Middle frontal gyrus (tissue), 1 donor: Measurements from ENCODE around the gene DPT.

Experiments
- DNase-seq: peaks from one replicate; pipeline ENCODE4 v3.0.0-alpha.2; 2015; ENCODE audit warnings: low spot score; ENCODE audit errors: extremely low spot score

DPT gene

DNA sequence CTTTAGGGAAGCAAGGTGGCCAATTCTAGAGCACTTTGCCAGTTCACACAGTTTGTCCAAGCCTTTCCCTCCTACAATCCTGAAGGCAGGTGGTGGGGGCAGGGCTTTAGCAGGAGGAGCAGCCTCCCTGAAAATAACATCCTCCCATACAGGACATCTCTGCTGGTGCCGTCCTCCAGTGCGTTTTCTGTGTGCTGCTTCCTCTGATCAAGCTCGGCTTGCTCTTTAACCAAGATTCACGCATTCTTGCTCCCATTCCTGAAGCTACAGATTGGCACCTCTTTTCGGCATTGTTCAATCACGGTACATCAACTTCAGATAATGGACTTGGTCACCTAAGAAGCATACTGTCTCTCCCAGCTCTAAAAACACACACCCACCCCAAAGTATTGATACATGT lies 7.5 kb upstream of the DPT start:
- no peak for DNase-seq

DNA sequence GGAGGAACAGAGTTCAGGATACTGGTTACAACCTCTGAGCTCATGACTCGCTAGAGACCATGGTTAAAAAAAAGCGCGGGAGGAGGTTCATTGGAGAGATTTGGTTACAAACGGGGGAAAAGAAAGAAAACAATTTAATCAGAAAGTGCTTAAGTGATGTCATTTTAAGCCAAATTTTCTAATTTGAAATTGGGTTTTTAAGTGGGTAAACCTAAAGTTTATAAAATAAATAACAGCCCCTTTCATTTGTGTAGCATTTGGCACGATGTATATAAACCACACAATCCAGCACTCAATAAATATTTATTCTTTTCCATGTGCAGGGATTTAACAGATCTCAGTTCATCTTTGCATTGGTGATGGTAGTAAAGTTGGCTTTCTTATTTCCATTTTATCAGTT lies 7.0 kb upstream of the DPT start:
- DNase-seq, result no peak

DNA sequence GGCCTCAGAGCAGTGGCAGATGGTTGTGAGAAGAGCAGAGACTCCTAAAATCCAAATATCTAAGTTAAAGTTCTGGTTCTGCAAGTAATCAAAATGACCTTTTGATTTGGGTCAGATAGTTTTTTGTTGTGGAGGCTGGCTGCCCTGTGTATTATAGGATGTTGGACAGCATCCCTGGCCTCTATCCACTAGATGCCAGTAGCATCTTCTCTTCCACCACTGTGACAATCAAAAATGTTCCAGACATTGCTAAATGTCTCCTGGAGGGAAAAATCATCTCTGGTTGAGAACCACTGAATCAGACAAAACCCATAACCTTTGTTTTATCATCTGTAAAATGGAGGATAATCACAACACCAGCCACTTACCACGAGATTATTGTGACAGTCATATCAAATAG lies 5.9 kb upstream of the DPT start:
- DNase-seq, result no peak

DNA sequence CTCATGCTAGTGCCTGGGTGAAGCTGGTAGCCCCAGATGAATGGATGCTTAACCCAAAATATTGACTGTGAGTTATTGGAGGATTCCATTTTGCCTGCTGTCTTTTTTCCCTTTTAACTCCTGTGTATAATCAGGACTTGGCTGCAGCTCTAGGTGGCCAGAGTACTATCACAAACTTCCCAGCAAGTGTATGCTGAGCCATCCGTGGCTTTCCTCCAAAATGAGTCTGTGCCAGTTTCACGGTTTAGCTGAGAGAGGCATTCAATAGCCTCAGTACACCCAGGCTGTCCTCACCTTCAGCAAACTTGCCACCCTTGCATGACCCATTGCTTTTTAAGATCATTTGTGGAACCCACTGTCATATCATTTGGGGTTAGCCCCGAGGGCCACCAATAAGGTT lies 5.3 kb upstream of the DPT start:
- DNase-seq, result no peak

DNA sequence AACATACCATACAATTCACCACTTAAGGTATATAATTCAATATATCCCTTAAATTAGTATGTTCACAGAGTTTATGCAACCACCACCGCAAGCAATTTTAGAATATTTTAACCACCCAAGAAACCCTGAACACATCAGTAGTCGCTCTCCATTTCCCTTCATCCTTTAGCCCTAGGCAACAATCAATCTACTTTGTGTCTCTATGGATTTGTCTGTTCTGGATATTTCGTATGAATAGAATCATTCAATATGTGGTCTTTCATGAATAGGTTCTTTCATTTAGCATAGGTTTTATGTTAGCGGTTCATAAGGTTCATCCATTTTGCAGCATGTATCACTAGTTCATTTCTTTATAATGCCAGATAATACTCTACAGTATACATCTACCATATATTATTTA lies 4.2 kb upstream of the DPT start:
- DNase-seq, result no peak

DNA sequence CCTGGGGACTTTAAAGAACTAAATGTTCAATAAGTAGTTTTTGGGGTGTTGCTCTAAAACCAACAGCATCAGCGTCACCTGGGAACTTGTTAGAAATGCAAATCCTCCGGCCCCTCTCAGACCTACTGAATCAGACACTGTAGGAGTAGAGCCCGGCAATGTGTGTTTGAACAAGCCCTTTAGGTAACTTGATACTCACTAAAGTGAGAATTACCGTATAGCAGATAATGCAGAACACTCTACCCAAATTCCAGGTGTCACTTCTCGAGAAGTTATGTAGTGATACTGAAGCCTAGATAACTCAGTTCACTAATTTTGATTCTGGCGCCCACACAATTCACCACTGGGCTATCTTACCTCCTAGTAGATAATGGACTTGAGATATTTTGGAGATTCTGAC lies 3.7 kb upstream of the DPT start:
- no peak for DNase-seq

DNA sequence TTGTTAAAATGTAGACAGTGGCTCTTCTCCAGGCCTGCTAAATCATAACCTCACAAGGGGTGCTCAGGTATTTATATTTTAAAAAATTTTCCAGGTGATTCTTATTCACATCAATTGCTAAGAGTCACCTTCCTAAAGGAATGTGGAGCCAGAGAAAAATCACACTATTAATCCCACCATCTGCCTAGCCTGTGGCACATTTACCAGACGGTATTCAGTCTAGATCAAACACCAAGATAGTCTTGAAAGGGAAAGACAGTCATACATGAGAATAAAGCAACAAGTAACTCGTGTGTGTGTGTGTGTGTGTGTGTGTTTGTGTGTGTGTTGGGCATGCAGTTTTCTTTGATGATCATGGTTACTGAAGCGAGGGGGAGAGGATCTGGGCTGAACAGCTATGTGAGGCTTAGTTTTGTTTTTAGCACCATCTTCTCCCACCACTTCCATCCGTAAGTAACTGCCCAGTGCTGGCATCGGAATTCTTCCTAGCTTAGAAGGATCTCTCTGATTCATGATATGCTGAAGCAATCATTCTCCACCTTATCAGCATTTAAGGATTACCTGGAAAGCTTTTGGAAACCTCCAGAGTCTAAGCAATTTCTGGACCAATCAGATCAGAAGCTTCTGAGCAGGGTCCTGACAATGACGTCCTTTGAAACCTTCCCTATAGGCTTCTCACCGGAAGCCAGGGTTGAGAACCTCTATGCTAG lies 2.4 kb upstream of the DPT start:
- no peak for DNase-seq

DNA sequence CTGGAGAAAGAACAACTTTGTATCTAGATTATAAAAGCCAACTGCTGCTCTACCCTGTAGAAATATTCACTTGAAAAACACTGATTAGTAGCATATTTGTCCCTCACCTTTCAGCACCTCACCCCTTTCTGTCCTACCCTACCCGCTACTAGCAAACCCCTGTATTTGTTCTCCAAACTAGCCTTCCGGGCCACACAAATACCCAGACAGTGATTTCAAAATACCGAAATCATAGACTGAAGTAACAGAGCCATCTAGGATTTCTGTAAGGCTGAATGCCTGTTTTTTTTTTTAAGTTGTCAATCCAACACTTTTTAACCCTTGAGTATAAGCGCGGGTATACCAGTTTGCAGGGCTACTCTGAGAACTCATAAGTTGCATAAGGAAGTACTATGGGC lies 398 bp upstream of the DPT start:
- DNase-seq, result no peak

DNA sequence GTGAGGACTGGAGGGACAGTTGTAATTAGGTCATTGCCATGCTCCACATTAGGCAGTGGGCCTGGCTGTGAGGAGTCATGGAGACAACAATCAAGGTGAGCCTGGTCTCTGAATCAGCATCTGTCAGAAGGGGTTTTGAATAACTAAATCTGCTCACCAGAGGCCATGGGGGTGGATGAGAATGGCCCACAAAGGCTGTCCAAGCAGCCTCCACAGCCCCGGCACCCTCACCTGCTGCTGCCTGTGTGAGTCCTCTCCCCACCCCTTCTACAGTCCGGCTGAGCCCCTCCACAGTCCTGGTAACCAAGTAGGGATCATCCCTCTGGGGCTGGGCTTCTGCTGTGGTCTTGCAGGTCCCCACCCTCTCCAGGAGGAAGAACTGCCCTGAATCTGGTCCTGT lies 2.3 kb downstream of the DPT start:
- no peak for DNase-seq

DNA sequence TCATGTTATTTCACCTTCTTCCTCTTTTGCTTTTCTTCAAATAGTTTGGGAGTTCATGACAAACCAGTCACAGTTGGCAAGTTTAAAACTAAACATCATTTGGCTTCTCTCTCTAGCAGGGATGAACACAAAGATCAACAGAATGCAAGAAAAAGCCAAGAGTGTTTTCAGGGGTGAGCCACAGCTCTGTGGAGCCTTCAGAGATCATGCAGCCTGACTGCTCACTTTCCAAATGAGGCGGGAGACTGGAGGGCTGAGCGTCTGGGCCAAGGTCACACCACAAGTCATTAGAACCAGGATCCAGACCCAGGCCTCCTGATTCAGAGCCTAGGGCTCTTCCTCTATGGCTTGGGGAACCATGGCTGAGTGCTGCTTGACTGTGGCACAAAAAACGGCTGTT lies 2.7 kb downstream of the DPT start:
- DNase-seq, result no peak

DNA sequence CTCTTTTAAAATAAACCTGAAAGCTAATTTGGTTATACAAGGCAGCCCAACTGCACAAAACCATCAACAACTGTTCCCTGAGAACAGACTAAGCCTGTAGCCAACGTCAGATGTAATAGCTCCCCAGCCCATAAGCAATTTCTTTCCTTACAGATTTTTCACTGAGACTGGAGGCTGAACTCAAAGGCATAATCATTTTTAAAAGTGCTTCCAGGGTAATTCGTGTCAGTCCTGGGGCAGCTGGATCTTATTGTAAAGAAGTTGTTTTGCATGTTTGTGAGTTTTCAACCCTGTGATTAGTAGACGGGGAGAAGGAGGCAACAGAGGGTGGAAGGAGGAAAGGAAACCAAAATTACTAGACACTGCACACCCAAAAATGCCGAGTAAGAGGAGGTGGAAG lies 3.2 kb downstream of the DPT start:
- DNase-seq, result no peak

DNA sequence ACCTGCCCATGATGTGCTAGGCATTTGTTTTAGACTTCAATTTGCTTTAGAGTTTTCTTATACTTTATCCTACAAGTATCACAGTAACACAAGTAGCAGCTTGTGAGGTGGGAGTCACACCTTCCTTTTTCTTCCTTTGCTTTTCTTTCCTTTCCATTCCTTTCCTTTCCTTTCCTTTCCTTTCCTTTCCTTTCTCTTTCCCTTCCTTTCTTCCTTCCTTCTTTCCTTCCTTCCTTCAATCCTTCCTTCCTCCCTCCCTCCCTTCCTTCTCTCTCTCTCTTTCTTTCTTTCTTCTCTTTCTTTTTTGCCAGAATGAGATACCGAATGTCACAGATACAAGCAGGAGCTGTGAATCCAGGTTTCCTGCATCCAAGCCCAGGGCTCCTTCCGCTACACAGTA lies 3.9 kb downstream of the DPT start:
- no peak for DNase-seq

DNA sequence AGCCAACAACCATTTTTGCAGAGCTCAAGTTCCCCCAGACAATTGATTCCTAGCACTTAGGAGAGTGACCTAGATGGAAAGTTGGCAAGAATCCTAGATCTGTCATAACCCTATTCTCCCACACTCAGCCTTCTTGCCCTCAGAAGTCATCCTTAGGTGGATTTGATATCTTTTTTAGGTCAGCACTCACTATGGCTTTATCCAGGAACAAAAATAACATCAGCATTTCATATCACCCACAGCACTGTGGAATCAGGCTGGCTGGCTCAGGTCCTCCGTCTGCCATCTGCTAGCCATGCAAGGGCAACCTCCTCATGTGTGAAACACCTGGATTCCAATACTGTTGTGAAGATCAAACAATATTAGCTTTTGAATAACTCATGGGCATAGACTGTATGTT lies 6.0 kb downstream of the DPT start:
- DNase-seq, result no peak

DNA sequence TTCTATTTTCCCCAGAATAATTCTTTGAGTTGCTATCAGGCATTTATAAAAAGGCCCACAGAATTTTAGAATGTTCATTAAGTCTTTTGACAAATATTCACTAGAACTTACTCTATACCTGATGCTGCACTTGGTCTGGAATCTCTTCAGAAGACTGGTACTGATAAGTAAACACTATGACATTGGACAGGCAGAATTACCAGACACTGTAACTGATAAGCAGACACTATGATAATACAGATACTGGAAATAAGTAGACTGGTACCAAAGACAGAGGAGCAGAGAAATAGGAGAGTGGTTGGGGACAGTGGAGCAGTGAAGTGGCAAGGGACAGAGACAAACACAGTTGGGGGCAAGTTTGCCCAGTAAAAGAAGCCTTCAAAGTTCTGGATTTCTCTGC lies 8.2 kb downstream of the DPT start:
- no peak for DNase-seq

DNA sequence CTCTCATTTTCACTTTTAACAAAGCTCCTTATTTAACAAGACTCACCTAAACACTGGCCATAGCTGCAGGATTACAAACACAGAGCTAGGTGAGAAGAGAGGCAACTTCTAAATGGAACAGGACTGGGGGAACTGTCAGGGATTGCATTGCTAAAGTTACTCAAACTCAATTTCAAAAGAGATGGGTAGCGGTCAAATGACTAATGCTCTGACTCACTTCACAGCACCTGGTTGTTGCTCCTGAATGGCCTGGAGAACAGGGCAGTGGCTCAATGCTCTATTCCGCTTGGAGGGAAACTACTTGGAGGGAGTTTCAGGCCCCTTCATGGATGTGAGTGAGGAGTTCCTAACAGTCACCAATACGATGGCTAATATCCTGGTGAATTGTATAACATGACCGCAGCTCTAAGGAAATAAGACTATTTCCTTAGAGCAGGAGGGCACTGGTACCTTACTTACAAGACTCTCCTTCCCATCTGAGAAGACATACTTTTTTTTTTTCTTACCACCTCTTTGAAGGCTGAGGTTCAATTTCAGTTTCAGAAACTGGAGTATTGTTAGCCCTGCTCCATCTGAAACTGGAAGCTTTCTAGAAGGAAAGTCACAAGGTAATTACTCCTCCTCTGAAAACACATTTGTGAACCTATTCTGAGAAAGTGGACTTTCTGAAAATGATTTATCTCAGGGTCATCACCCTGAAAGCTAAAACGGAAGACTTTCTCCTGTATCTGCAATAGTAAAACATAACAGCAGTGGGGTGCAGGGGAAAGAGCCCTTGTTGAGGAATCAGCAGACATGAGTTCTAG lies 9.5 kb downstream of the DPT start:
- no peak for DNase-seq

DNA sequence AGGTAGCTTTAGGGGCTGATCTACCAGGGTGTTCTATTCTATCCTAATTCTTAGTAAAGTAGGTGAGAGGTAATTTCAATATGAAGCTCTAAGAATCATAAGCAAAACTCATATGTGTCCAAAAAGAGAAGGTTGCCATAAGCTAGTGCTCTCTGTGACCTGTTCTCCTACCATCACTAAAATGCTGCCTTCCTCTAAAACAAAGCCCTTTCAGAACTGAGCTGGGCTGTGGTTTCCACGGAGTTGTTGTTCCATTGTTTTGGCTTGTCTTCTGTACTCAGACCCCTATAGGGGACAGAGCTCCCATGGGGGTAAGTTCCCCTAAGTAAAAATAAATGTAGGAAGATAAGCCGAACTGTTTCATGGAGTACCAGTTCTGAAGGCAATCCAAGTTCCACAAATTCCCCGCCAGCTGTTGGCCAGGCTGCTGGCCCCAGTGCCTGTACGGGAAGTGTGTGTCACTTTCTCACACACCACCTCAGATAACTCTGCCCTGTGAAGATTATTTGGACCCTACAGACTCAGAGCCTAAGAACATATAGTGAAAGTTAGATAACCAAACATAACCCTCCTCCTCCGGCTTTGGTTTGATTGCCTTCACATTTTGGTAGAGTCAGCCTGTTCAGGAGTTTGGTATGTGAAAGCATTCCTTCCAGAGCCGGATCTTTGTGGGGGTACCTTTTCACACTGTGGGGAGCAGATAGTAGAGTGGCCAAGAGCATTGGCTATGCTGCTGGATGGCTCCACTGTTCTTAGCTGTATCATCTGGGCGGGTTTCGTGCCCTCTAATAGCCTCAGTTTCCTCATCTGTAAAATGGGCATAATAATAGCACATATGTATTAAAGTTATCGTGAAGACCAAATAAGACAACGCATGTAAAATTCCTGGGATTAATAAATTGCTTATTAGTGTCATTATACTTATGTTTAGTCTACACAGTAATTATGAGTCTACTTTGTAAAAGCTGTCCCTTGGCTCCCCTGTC lies 10.8 kb downstream of the DPT start:
- no peak for DNase-seq

DNA sequence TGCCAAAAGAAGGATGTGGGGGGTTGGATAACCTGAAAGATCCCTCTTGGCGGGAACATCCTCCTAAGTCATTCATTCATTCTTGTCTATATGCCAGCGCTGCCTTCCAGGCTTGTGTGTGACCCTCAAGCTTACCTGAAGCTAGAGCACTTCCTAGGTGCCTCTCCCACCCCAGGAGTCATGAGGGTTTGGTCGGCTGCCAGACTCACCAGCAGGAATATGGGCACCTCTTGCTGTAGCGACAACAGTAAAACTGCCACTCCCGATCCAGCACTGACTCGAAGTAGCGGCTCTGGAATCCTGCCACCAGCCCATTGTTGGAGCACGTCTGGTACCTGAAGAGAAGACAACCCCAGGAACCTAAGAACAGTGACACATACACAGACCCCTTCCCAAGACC lies 15.0 kb downstream of the DPT start:
- no peak for DNase-seq

DNA sequence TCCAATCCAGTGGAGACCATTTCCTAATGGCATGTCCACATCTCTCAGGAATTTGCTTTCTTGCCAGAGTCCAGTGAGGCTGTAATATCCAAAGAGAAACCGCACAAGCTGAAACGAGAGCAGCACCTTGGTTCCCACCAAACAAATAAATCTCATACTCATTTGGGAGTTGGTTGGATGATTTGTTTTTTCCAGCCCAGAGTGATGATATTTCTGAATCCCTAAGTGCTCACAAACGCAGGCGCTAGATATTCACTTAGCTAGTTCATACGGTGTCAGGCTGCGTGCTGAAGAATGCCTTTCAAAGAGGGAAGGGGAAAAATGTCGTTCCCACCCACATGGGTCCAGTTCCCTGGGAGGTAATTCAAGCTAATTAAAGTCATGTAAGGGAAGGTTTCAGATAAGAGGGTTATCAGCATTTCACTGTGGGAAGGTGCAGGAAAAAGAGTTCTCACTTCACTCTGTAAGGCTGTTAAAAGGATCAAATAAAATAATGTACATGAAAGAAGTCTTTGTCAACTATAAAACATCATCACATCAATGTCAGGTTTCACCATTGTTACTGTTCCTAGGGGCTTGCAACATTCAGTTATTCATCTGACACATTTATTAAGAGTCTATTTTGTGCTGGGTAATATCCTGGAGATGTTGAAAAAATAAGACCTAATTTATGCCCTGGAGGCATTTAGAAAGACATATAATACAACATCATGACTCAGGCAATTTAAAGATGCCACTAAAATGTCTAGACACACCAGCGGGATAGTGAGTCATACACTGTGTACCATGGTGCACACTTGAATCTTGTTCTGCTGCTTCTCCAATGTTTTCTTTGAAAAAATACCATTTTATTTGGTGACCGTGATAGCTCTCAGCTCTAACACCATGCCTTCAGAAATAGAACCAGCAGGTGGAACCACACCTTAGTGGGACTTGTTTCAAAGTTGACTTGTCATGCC lies 19.3 kb downstream of the DPT start:
- no peak for DNase-seq

DNA sequence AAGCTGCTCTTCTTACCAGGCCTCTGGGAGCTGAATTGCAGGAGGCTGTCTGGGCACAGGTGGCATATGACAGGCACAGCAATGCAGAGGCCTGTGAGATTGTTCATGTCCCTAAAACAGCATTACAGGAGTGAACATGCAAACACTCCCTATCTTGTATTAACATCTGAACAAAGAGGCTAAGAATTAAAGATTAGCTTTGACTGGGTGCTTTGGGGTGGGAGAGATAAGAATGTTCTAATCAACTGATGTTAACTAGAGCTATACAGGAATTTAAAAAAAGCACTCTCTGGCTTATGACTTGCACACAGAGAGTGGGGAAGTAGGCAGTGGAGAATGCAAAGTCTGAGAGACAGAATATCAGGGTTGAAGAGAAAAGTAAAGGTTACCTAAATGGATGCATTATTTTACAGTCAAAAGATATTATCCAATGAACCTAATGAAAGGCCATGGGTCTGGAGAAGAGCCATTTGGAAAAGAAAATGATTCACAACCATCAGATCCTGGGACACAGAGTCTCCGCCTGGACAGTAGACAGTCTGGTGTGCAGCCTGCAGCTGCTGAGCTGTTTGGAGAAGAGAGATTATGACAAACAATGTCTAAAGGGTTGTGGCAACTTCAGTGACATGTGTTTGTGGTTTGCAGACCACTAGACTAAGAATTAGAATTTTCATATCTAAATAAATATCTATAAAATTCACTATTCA lies 20.2 kb downstream of the DPT start:
- DNase-seq, result no peak

DNA sequence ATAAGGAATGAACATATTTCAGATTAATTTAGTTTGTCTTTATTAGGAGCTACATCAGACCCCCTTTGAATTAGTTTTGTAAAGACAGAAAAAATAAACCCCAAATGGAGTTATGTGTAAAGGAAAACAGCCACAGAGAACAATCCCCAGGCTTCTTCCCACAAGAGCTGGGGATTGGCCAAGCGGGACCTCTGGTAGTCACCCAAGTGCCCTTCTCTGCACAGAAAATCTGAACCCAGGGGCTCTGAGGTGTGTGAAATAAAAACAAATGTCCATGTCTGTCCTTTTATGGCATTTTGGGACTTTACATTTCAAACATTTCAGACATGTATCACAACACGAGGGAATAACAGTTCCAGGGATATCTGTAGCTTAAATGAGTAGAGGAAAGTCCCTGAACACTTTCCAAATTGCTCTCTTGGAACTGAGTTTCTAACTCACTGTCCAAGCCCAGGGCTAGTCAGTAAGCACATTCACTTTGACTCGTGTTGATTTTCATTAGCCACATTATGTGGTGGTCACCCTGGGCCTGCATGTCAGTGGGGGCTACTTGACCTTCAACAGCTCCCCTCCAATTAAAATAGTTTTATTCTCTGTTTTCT lies 22.5 kb downstream of the DPT start:
- no peak for DNase-seq
